ENCODE results near the gene VIT. TPM values are rescaled to one million over a fixed set of nuclear protein-coding genes. Genes with fewer than 3 reads are reported as not detected.

VIT gene
- total and polyA plus RNA-seq, 9 donors: 2.9 to 29.7 (median 19.4) TPM

- intact Hi-C loops (cut with DNase I): no loop called here
- Histone ChIP-seq H3K9me3 (no peaks in the 10 kb centered on the region), H3K27me3 (no peaks in the 10 kb centered on the region), H3K4me3 (no peak overlapping the region), H3K36me3 (no peaks in the 10 kb centered on the region), H3K4me1 (ENCODE audit: insufficient read depth) (peaks cover 7% of the 10 kb centered on the region), H3K27ac (peak overlapping the region in 1 of 2 donors; percentile 43)
- WGBS, 3 donors: 19 to 39% (median 29%) methylated on average over 2 of the region's 2 CpGs
- TF ChIP-seq POLR2A (IDR thresholded peaks at IDR 0.05) (no peak), EP300 (IDR thresholded peaks at IDR 0.05) (no peak)
- TF ChIP-seq, protein P1, sequence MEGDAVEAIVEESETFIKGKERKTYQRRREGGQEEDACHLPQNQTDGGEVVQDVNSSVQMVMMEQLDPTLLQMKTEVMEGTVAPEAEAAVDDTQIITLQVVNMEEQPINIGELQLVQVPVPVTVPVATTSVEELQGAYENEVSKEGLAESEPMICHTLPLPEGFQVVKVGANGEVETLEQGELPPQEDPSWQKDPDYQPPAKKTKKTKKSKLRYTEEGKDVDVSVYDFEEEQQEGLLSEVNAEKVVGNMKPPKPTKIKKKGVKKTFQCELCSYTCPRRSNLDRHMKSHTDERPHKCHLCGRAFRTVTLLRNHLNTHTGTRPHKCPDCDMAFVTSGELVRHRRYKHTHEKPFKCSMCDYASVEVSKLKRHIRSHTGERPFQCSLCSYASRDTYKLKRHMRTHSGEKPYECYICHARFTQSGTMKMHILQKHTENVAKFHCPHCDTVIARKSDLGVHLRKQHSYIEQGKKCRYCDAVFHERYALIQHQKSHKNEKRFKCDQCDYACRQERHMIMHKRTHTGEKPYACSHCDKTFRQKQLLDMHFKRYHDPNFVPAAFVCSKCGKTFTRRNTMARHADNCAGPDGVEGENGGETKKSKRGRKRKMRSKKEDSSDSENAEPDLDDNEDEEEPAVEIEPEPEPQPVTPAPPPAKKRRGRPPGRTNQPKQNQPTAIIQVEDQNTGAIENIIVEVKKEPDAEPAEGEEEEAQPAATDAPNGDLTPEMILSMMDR (IDR thresholded peaks at IDR 0.05): no peak
- no peak for DNase-seq
These were observed 4.4 kb upstream of the VIT start for GRCh38 chr2:36692121-36692520.

DNA sequence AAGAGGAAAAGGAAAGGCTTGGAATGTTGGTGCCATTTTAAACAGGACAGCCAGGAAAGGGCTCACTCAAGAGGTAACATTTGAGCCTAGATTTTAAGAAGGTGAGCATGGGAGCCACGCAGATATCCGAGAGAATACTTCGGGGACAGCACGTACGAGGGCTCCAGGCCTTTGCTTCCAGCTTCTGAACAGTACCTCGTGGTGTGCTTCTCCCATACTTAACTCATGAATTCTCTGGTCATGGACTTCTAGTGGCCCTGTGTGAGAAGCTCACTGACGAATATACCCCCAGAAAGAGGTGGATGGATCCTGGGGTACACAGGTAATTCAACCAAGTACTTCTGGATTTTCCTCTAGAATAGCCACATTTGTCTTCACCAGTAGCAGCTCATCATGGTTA is 2.7 kb upstream of the VIT start:
- DNase-seq: no peak
- WGBS, 3 donors: 96 to 98% (median 96%) methylated on average over 7 of the region's 7 CpGs
- Histone ChIP-seq H3K27ac (peak overlapping the region in 1 of 2 donors; percentile 43), H3K36me3 (no peaks in the 10 kb centered on the region), H3K27me3 (no peaks in the 10 kb centered on the region), H3K9me3 (no peaks in the 10 kb centered on the region), H3K4me3 (no peak overlapping the region), H3K4me1 (ENCODE audit: insufficient read depth) (peaks cover 7% of the 10 kb centered on the region)
- intact Hi-C loops (cut with DNase I): no loop called here
- TF ChIP-seq POLR2A (IDR thresholded peaks at IDR 0.05) (no peak), EP300 (IDR thresholded peaks at IDR 0.05) (no peak)
- TF ChIP-seq, protein P1 (IDR thresholded peaks at IDR 0.05): no peak

DNA sequence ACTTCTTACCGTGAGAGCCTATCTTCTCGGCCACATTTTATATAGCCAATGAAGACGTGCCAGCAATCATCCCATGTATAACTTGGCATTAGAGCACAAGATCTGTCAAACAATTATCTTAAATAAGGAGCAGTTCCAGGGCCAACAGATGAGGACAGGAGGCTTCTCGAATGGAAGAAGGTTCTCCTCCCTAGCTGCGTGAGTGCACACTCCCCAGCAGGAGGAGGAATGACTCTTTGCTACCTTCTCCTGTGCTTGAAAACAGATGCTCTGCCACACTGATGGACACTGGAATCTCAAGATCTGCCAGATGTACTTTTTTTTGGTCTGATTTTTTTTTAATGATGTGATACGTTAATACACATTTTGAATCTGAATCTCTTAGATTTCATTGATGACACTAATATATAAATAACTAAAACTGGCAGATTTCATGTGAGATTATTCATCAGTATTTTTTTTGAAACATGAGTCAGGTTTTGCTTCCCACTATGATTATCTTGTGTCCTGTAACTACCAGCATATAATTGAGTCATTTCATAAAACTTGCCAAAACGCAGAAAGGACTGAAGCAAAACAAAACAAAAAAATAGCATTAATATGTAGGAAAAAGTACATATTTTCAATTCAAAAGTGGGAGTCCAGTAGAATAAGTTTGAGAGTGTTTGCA is 626 bp upstream of the VIT start:
- H3K9me3 ChIP-seq: no peaks in the 10 kb centered on the region
- H3K4me3 ChIP-seq: no peak overlapping the region
- no peak for TF ChIP-seq POLR2A (IDR thresholded peaks at IDR 0.05)
- TF ChIP-seq EP300 (IDR thresholded peaks at IDR 0.05): no peak
- TF ChIP-seq, protein P1 (IDR thresholded peaks at IDR 0.05): peak in 1 of 3 donors; percentile 22
- no peak for DNase-seq
- H3K4me1 ChIP-seq (ENCODE audit: insufficient read depth): peaks cover 8% of the 10 kb centered on the region
- H3K27ac ChIP-seq: peak overlapping the region in 1 of 2 donors; percentile 46
- H3K27me3 ChIP-seq: no peaks in the 10 kb centered on the region
- no peaks in the 10 kb centered on the region for H3K36me3 ChIP-seq
- WGBS, 3 donors: 13 to 18% (median 16%) methylated on average over 7 of the region's 7 CpGs
- intact Hi-C loops (cut with DNase I): no loop called here

- 5 to 18% (median 6%) methylated on average over 8 of the region's 8 CpGs for whole genome bisulfite sequencing, 3 donors
- H3K27ac ChIP-seq: peak overlapping the region in 1 of 2 donors; percentile 64
- intact Hi-C loops (cut with DNase I): no loop called here
- DNase-seq: no peak
- H3K27me3 ChIP-seq: no peaks in the 10 kb centered on the region
- TF ChIP-seq POLR2A (IDR thresholded peaks at IDR 0.05): no peak
- no peak for TF ChIP-seq EP300 (IDR thresholded peaks at IDR 0.05)
- TF ChIP-seq, protein P1 (IDR thresholded peaks at IDR 0.05): no peak
- peaks cover 10% of the 10 kb centered on the region for H3K4me1 ChIP-seq (ENCODE audit: insufficient read depth)
- no peak overlapping the region for H3K4me3 ChIP-seq
- no peaks in the 10 kb centered on the region for H3K36me3 ChIP-seq
- no peaks in the 10 kb centered on the region for H3K9me3 ChIP-seq
These were observed 1.0 kb downstream of the VIT start for GRCh38 chr2:36697424-36698066.
